Measurements from ENCODE around the gene DNM3. TPM values are rescaled to one million over a fixed set of nuclear protein-coding genes. Genes with fewer than 3 reads are reported as not detected.
A peak's percentile ranks its signal among the peaks of the same experiment; 100 is the strongest.

Gene DNM3
- total and polyA plus RNA-seq, 9 of the 15 experiments (the other 6 are each of a cell fraction or from before 2014, with no cell fraction given), result 0.08 to 0.36 (median 0.22) TPM; not detected in 1

GRCh38 chr1:171805395-171806115 lies 35.7 kb upstream of the DNM3 start:
- no peak for ATAC-seq
- H4K20me1 ChIP-seq (replicated peaks; ENCODE audit: control insufficient read depth, insufficient read depth, low read length), result no peaks in the 10 kb centered on the region
- H3K4me1 ChIP-seq (replicated peaks in 1 of 2; ENCODE audit: control insufficient read depth in 2 of 2, insufficient read depth in 2 of 2, low read length in 2 of 2), result 0 out of 5 replicates have a peak, but pooled peaks cover 0 to 3% of the 10 kb centered on the region in 2 experiments
- CTCF ChIA-PET (ENCODE audit: low intra/inter-chr PET ratio), result interaction anchor here (0.6 to 1.6 kb wide), 2 partner anchors 45 to 153 kb away, joined by 3 read pairs; partner anchors contain the start of gene MYOC
- intact Hi-C loops (cut with micrococcal nuclease), result loop anchor here (5.0 kb wide), 1 partner anchor 117 kb away; no protein-coding TSS in a partner anchor
- WGBS (ENCODE audit: insufficient coverage, low coverage, missing lambda C conversion rate), result 2% methylated on average over 9 of the region's 9 CpGs
- H3K9me1 ChIP-seq (ENCODE audit: control insufficient read depth, insufficient read depth, low read length), result no peaks in the 10 kb centered on the region
- BruUV-seq (replicated peaks), result no TSS peak
- no peak for DNase-seq (ENCODE audit: extremely low read depth in 1 of 4, low spot score in 3 of 4)
- in situ Hi-C loops (cut with MboI), result loop anchor here (10.0 kb wide), 1 partner anchor 589 kb away; no protein-coding TSS in a partner anchor
- POLR2A ChIA-PET, result interaction anchor here (0.5 to 0.6 kb wide), 2 partner anchors 16 to 44 kb away, joined by 3 read pairs; no protein-coding TSS in a partner anchor
- H3K9me3 ChIP-seq (replicated peaks; ENCODE audit: control insufficient read depth, insufficient read depth, low read depth, low read length), result no peaks in the 10 kb centered on the region
- H2AFZ ChIP-seq (ENCODE audit: low read depth, low read length), result no peak overlapping the region
- H3K27ac ChIP-seq (ENCODE audit: extremely low read depth, low read depth, low read length), result no peak overlapping the region
- no peak for TF ChIP-seq SIN3A (IDR thresholded peaks at IDR 0.05; ENCODE audit: borderline replicate concordance in 2 of 2, control insufficient read depth in 1 of 2, low read depth in 2 of 2, low read length in 2 of 2)
- TF ChIP-seq FOXA3 (CRISPR knock-in tag; conservative IDR thresholded peaks at IDR 0.05 in 1 of 2, IDR thresholded peaks at IDR 0.05 in 1 of 2), result no peak
- TF ChIP-seq TARDBP (IDR thresholded peaks at IDR 0.05), result no peak
- TF ChIP-seq MYC (IDR thresholded peaks at IDR 0.05; ENCODE audit: low read depth, low read length), result no peak
- TF ChIP-seq MYC (CRISPR knock-in tag; IDR thresholded peaks at IDR 0.05; ENCODE audit: borderline replicate concordance, low read depth), result no peak
- TF ChIP-seq MAZ (CRISPR knock-in tag; conservative IDR thresholded peaks at IDR 0.05 in 1 of 2, IDR thresholded peaks at IDR 0.05 in 1 of 2), result 0 out of 4 replicates have a peak, but pooled peaks of 1 of the 2 experiments have one; percentile 20
- H3K27me3 ChIP-seq (ENCODE audit: control insufficient read depth in 2 of 2, insufficient read depth in 2 of 2, low read length in 2 of 2), result no peaks in the 10 kb centered on the region
- no peaks in the 10 kb centered on the region for H3K36me3 ChIP-seq (ENCODE audit: control insufficient read depth, insufficient read depth, low read length)
- FAIRE-seq, result no peak
- H3K79me2 ChIP-seq (ENCODE audit: control insufficient read depth, insufficient read depth, low read length), result no peaks in the 10 kb centered on the region
- H3K4me2 ChIP-seq (ENCODE audit: insufficient read depth, low read length), result no peak overlapping the region
- no peak overlapping the region for H3K4me3 ChIP-seq
- no peak overlapping the region for H3K9ac ChIP-seq (ENCODE audit: insufficient read depth in 1 of 2, low read depth in 2 of 2, low read length in 2 of 2)
